Measurements from ENCODE around the gene ZNF496. TPM values are rescaled to one million over a fixed set of nuclear protein-coding genes. Genes with fewer than 3 reads are reported as not detected.
"Not testable (repeated sequence)": the region's sequence is repeated elsewhere in the genome, so short reads cannot be mapped to it uniquely, and the experiment has no call there.

Gene ZNF496
- total RNA-seq (2014; rRNA removed; shearing (Covaris generic)): 33.5 and 35.2 TPM in 2 replicates

GRCh38 chr1:247331525-247332214, at the start of gene ZNF496:
TSS of gene ZNF496 (minus strand) at chr1:247331867. CDS start at chr1:247329578, 2,289 bp downstream.
- Histone ChIP-seq H3K4me3 (peak within 1 kb of the TSS; percentile 99), H3K27ac (peak within 1 kb of the TSS; percentile 93), H3K9me3 (replicated peaks) (no peaks in the 10 kb centered on the region), H3K4me1 (peaks cover 11% of the 10 kb centered on the region; the same call in 1 of the 2 replicates), H3K27me3 (no peaks in the 10 kb centered on the region), H3K36me3 (peaks cover 24% of the 10 kb centered on the region)
- peak; percentile 91 to 92 for DNase-seq

DNA sequence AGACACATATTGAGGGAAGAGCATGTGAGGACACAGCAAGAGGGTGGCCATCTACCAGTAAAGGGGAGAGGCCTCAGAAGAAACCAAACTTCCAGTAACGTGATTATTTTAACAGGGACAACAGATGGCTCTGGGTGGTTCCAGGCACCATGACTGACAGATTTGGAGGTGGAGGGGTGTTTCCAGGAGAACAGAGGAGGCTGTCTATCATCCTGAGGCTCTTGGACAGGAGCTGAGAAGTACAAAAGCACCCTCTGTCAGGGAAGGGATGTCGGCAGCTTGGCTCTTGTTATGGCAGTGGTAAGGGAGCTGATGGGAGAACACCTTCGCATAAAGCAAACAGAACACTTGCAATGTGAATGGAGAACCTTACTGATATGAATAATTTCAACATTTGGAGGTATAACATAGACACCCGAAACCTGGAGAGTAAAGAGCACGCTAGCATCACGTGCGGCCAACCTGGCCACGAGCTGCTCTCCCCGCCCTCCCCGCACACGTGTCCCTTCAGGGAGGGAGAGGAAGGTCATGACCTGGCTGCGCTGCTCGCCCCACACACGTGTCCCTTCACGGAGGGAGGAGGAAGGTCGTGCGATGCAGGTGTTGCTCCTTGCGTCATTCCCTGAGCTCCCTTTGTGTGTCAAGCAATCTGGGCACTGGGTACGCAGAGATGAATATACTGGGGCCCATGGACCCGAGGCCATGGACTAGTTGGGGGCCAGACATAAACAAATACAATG, 46.8 kb upstream of the ZNF496 start:
- no peak overlapping the region for H3K27ac ChIP-seq
- H3K4me3 ChIP-seq: no peak overlapping the region
- DNase-seq: no peak
- H3K36me3 ChIP-seq: no peaks in the 10 kb centered on the region
- H3K4me1 ChIP-seq: no peaks in the 10 kb centered on the region
- no peaks in the 10 kb centered on the region for H3K27me3 ChIP-seq
- H3K9me3 ChIP-seq (replicated peaks): no peaks in the 10 kb centered on the region

DNA sequence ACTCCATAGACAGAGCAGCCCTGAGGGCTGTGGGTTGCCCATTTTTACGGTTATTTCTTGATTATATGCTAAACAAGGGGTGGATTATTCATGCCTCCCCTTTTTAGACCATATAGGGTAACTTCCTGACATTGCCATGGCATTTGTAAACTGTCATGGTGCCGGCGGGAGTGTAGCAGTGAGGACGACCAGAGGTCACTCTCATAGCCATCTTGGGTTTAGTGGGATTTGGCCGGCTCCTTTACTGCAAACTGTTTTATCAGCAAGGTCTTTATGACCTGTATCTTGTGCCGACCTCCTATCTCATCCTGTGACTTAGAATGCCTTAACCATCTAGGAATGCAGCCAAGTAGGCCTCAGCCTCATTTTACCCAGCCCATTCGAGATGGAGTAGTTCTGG, 46.0 kb upstream of the ZNF496 start:
- not testable (repeated sequence) for DNase-seq

DNA sequence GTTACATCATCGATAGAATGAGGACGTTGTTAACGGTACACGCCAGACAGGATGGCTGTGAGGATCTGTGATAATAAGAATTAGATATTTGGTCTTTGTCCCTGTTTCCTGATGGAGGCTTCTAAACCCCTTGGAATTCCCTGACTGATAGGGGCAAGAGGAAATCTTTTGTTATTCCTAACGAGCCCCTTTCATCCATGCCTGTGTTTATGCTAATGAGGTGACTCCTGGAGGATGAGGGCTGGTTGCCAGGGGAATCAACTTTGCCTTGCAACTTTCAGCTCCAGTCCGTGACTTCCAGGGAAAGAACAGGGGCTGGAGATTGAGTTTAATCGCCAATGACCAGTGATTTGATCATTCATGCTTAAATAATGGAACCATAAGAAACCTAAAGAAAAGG, 45.0 kb upstream of the ZNF496 start:
- DNase-seq: no peak
- Histone ChIP-seq H3K4me3 (no peak overlapping the region), H3K27ac (no peak overlapping the region), H3K27me3 (no peaks in the 10 kb centered on the region), H3K4me1 (no peaks in the 10 kb centered on the region), H3K9me3 (replicated peaks) (no peaks in the 10 kb centered on the region), H3K36me3 (no peaks in the 10 kb centered on the region)

More for the DNA sequence above, 46.0 kb upstream of the ZNF496 start:
- not testable (repeated sequence) for H3K9me3 ChIP-seq (replicated peaks); H3K36me3 ChIP-seq; H3K27me3 ChIP-seq; H3K27ac ChIP-seq; H3K4me3 ChIP-seq; H3K4me1 ChIP-seq

GRCh38 chr1:247375747-247376146, 44.1 kb upstream of the ZNF496 start:
- DNase-seq: no peak
- H3K4me3 ChIP-seq: no peak overlapping the region

DNA sequence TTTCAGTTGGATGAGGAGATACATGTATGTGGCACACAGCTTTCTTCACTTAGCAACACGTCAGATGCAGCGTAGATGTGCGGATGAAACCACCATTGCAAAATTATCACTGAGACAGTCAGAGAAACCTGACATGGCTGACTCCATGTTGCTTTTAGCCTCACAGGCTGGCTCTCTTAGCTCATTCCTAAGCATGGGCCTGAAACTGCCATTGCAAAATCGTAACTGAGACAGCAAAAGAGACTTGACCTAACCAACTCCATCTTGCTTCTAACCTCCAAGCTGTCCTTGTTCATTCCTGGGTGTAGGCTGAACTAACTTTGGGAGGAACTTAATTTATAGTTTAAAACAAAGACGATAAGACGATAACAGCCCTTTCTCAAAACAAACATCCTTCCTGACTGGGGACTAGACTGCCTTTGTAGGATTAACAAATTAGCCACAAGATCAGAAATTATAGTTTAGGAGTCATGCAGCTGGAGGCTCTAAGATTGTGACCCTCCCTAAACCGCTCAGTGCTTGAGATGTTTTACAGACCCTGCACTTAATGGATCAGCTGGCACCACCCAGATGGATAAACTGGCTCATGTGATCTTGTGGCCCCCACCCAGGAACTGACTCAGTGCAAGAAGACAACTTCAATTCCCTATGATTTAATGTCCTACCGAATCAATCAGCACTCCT, 43.1 kb upstream of the ZNF496 start:
- H3K27ac ChIP-seq; H3K36me3 ChIP-seq; DNase-seq; H3K9me3 ChIP-seq (replicated peaks); H3K27me3 ChIP-seq; H3K4me1 ChIP-seq; H3K4me3 ChIP-seq: not testable (repeated sequence)

More at GRCh38 chr1:247375747-247376146, 44.1 kb upstream of the ZNF496 start:
- no peaks in the 10 kb centered on the region for H3K27me3 ChIP-seq
- H3K27ac ChIP-seq: no peak overlapping the region
- no peaks in the 10 kb centered on the region for H3K4me1 ChIP-seq
- no peaks in the 10 kb centered on the region for H3K36me3 ChIP-seq
- no peaks in the 10 kb centered on the region for H3K9me3 ChIP-seq (replicated peaks)

DNA sequence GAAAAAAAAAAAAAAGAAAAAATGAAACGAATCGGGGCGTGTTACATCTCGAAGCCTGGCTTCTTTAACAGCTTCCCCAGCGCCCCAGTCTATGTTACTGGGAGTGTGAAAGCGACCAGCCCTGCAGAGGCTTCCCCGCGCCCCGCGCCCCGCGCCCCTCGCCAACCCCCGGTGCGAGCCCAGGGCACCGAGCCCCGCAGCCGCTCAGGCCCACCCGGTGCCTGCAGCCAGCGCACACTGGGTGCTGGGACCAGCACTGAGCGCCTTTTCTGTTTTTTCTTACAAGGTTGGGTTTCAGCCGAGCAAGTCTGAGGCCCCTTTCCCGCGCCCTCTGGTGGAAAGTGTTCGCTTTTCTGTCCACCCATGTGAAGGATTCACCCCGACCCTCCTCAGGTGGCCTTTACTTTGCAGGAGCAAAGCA, 42.1 kb upstream of the ZNF496 start:
- DNase-seq: no peak
- Histone ChIP-seq H3K27me3 (no peaks in the 10 kb centered on the region), H3K4me1 (no peaks in the 10 kb centered on the region), H3K27ac (no peak overlapping the region), H3K9me3 (replicated peaks) (no peaks in the 10 kb centered on the region), H3K36me3 (no peaks in the 10 kb centered on the region), H3K4me3 (no peak overlapping the region)

- no peaks in the 10 kb centered on the region for H3K4me1 ChIP-seq
- DNase-seq: no peak
- no peaks in the 10 kb centered on the region for H3K9me3 ChIP-seq (replicated peaks)
- no peaks in the 10 kb centered on the region for H3K36me3 ChIP-seq
- H3K27ac ChIP-seq: no peak overlapping the region
- no peaks in the 10 kb centered on the region for H3K27me3 ChIP-seq
- no peak overlapping the region for H3K4me3 ChIP-seq
These were observed 40.2 kb upstream of the ZNF496 start for GRCh38 chr1:247371801-247372259.

- Histone ChIP-seq H3K27ac (no peak overlapping the region), H3K4me3 (no peak overlapping the region), H3K27me3 (no peaks in the 10 kb centered on the region), H3K4me1 (no peaks in the 10 kb centered on the region), H3K9me3 (replicated peaks) (no peaks in the 10 kb centered on the region), H3K36me3 (no peaks in the 10 kb centered on the region)
- DNase-seq: peak in 1 of 2 experiments; percentile 8
These were observed 39.4 kb upstream of the ZNF496 start for GRCh38 chr1:247370786-247371732.

DNA sequence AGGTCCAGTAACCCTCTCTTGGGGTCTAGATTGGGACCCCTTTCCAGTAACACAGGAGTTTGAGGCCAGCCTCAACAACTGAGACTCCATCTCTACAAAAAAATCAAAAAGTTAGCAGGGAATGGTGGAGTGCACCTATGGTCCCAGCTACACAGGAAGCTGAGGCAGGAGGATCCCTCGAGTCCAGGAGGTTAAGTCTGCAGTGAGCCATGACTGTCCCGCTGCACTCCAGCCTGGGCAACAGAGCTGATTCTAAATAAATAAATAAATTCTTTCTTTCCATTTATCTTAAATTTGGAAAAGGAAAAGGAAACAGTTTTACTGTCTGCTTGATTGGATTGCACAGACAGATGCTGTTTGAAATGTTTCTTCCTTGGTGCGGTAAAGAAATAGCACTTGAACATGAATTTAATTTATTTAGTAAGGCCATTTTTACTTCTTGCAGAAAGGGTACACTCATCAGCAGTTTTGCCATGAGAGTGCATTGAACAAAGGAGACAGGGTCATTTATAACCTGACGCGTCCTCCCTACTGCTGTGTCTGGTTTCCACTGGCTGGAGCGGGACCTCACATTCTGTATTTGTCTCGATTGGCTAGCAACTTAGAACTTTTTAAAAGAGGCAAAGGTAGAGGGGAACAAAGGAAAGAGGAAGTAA, 37.0 kb upstream of the ZNF496 start:
- no peaks in the 10 kb centered on the region for H3K9me3 ChIP-seq (replicated peaks)
- no peaks in the 10 kb centered on the region for H3K4me1 ChIP-seq
- H3K27me3 ChIP-seq: no peaks in the 10 kb centered on the region
- H3K4me3 ChIP-seq: no peak overlapping the region
- H3K36me3 ChIP-seq: no peaks in the 10 kb centered on the region
- no peak for DNase-seq
- no peak overlapping the region for H3K27ac ChIP-seq

DNA sequence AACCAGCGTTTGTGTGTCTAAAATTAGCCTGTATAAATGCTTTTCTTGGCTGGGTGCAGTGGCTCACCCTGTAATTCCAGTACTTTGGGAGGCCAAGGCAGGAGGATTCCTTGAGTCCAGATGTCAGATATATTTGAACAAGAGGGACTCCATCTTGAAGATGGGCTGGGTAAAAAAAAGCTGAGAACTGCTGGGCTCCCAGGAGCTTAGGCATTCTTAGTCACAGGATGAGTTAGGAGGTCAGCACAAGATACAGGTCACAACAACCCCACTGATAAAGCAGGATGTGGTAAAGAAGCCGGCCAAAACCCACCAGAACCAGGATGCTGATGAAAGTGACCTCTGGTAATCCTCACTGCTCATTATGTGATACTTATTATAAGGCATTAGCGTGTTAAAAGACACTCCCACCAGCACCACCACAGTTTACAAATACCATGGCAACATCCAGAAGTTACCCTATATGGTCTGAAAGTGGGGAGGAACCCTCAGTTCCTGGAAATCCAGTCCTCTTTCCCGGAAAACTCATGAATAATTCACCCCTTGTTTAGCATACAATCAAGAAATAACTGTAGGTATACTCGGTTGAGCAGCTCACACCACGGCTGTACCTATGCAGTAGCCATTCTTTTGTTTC, 36.2 kb upstream of the ZNF496 start:
- no peaks in the 10 kb centered on the region for H3K4me1 ChIP-seq
- H3K9me3 ChIP-seq (replicated peaks): no peaks in the 10 kb centered on the region
- H3K4me3 ChIP-seq: no peak overlapping the region
- no peaks in the 10 kb centered on the region for H3K36me3 ChIP-seq
- H3K27me3 ChIP-seq: no peaks in the 10 kb centered on the region
- no peak for DNase-seq
- H3K27ac ChIP-seq: no peak overlapping the region

DNA sequence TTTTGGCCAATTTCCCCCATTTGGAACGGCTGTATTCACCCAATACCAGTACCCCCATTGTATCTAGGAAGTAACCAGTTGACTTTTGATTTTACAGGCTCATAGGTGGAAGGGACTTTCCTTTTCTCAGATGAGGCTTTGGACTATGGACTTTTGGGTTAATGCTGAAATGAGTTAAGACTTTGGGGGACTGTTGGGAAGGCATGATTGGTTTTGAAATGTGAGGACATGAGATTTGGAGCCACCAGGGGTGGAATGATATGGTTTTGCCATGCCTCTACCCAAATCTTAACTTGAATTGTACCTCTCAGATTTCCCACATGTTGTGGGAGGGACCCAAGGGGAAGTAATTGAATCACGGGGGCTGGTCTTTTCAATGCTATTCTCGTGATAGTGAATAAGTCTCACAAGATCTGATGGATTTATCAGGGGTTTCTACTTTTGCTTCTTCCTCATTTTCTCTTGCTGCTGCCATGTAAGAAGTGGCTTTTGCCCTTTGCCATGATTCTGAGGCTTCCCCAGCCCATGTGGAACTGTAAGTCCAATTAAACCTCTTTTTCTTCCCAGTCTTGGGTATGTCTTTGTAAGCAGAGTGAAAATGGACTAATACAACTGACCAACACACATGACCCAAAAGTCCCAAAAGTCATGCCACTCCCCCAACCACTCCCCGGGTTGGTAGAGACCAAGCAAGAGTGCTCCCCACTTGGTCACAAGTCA, 35.4 kb upstream of the ZNF496 start:
- DNase-seq: no peak

GRCh38 chr1:247366345-247366744, 34.7 kb upstream of the ZNF496 start:
- H3K4me1 ChIP-seq; H3K4me3 ChIP-seq; H3K27ac ChIP-seq; DNase-seq; H3K27me3 ChIP-seq; H3K9me3 ChIP-seq (replicated peaks); H3K36me3 ChIP-seq: not testable (repeated sequence)

More for the DNA sequence above, 35.4 kb upstream of the ZNF496 start:
- Histone ChIP-seq H3K9me3 (replicated peaks) (no peaks in the 10 kb centered on the region), H3K4me3 (no peak overlapping the region), H3K27ac (no peak overlapping the region), H3K4me1 (no peaks in the 10 kb centered on the region), H3K27me3 (no peaks in the 10 kb centered on the region), H3K36me3 (no peaks in the 10 kb centered on the region)
